Stimulated activated CD4-positive, alpha-beta T cell treated with anti-CD3 and anti-CD28 coated beads, Interleukin-2, amount 100 ng/mL, for 24 hours (primary cell): ENCODE results near the gene PTER.

ENCODE experiments used
- DNase-seq, 2 donors: peaks; one replicate each; pipeline ENCODE4 v3.0.0-alpha.2; 2020

Gene PTER

GRCh38 chr10:16472828-16473227 is 36.0 kb downstream of the PTER start:
- no peak for DNase-seq

GRCh38 chr10:16477757-16478156 is 40.9 kb downstream of the PTER start:
- no peak for DNase-seq

GRCh38 chr10:16478801-16479200 is 42.0 kb downstream of the PTER start:
- no peak for DNase-seq

GRCh38 chr10:16481052-16481728 is 44.4 kb downstream of the PTER start:
- no peak for DNase-seq

GRCh38 chr10:16483241-16483917 is 46.6 kb downstream of the PTER start:
- DNase-seq, result no peak

- no peak for DNase-seq
Measured at GRCh38 chr10:16490511-16490910, 53.7 kb downstream of the PTER start.

- DNase-seq, result no peak
Measured at GRCh38 chr10:16491933-16492332, 55.1 kb downstream of the PTER start.

- DNase-seq, result no peak
Measured at GRCh38 chr10:16493884-16494536, 57.2 kb downstream of the PTER start.

GRCh38 chr10:16497911-16498310 is 61.1 kb downstream of the PTER start:
- DNase-seq, result no peak

GRCh38 chr10:16505161-16505560 is 68.4 kb downstream of the PTER start:
- DNase-seq, result no peak

- DNase-seq, result no peak
Measured at GRCh38 chr10:16509996-16510395, 73.2 kb downstream of the PTER start.

- no peak for DNase-seq
Measured at GRCh38 chr10:16510843-16511242, 74.0 kb downstream of the PTER start.

GRCh38 chr10:16518822-16519221 is 82.0 kb downstream of the PTER start:
- DNase-seq, result no peak

- DNase-seq, result no peak
Measured at GRCh38 chr10:16519250-16519907, 82.6 kb downstream of the PTER start.

- peak in 1 of 2 donors; percentile 26 for DNase-seq
Measured at GRCh38 chr10:16519908-16520861, 83.4 kb downstream of the PTER start.

GRCh38 chr10:16520900-16521299 is 84.1 kb downstream of the PTER start:
- DNase-seq, result peak; percentile 31 to 60

GRCh38 chr10:16521311-16522016 is 84.7 kb downstream of the PTER start, which contains the start of gene C1QL3:
TSS of gene C1QL3 (minus strand) at chr10:16521879. CDS start at chr10:16521065, 814 bp downstream.
- DNase-seq, result peak; percentile 27 to 43

- no peak for DNase-seq
Measured at GRCh38 chr10:16527452-16527851, 90.6 kb downstream of the PTER start.

GRCh38 chr10:16529853-16530252 is 93.0 kb downstream of the PTER start:
- DNase-seq, result no peak

- no peak for DNase-seq
Measured at GRCh38 chr10:16536155-16536554, 99.3 kb downstream of the PTER start.

- DNase-seq, result no peak
Measured at GRCh38 chr10:16544099-16544498, 107.3 kb downstream of the PTER start.

- DNase-seq, result no peak
Measured at GRCh38 chr10:16544591-16544990, 107.8 kb downstream of the PTER start.
